Fibroblast of pulmonary artery (primary cell): ENCODE measurements around the gene FSHR.

Experiments
- DNase-seq: peaks from one replicate; pipeline ENCODE4 v3.0.0-alpha.2; 2010; ENCODE audit warnings: low read depth
- H3K4me3 ChIP-seq: replicated peaks from 2 replicates; pipeline ENCODE4 v1.5.1; 2011; ENCODE audit warnings: low read depth, mild to moderate bottlenecking, control low read depth, low read length, moderate library complexity
- TF ChIP-seq, protein P1 (sequence below): IDR thresholded peaks from 2 replicates; pipeline ENCODE4 v1.5.1; 2011; ENCODE audit warnings: mild to moderate bottlenecking, control low read depth, low read length, inconsistent platforms; ENCODE audit errors: missing control alignments

Gene FSHR

DNA sequence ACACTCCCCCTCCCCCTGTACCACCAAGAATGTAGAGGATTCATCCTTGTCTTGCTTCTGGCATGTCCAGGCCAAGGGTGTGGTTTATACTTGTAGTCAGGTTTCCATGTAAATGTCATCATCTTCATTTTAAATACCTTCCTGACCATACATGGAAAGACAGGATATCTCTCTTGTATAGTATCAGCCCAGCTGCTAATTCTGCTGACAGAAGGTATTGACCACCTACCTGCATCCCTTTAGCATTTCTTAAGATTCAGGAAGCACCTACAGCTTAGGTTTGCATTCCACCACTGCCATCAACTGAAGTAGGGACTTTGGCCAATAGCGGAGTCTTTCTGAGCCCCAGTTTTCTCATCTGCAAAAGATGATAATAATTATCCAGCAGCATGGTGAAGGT, 22.9 kb upstream of the FSHR start:
- DNase-seq: no peak
- TF ChIP-seq, protein P1, sequence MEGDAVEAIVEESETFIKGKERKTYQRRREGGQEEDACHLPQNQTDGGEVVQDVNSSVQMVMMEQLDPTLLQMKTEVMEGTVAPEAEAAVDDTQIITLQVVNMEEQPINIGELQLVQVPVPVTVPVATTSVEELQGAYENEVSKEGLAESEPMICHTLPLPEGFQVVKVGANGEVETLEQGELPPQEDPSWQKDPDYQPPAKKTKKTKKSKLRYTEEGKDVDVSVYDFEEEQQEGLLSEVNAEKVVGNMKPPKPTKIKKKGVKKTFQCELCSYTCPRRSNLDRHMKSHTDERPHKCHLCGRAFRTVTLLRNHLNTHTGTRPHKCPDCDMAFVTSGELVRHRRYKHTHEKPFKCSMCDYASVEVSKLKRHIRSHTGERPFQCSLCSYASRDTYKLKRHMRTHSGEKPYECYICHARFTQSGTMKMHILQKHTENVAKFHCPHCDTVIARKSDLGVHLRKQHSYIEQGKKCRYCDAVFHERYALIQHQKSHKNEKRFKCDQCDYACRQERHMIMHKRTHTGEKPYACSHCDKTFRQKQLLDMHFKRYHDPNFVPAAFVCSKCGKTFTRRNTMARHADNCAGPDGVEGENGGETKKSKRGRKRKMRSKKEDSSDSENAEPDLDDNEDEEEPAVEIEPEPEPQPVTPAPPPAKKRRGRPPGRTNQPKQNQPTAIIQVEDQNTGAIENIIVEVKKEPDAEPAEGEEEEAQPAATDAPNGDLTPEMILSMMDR: no peak
- no peak overlapping the region for H3K4me3 ChIP-seq

DNA sequence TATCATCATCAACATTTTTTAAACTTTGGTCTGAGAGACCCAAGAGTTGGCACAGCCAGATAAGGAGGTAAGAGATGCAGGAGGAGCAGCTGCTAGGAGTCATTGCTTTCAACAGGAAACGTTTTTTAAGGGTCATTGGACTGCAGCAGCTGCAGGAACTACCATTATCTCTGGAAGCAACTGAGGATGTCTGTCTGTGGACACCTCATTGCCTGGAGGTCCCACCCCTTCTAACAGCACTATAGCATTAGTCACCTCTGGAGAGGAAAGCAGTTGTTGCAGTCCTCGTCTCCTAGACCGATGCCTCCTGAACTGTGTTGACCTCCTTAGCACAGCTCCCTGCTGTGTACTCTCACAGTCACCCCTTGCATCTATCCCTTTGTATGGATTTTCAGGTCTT, 21.5 kb upstream of the FSHR start:
- TF ChIP-seq, protein P1: no peak
- no peak for DNase-seq

DNA sequence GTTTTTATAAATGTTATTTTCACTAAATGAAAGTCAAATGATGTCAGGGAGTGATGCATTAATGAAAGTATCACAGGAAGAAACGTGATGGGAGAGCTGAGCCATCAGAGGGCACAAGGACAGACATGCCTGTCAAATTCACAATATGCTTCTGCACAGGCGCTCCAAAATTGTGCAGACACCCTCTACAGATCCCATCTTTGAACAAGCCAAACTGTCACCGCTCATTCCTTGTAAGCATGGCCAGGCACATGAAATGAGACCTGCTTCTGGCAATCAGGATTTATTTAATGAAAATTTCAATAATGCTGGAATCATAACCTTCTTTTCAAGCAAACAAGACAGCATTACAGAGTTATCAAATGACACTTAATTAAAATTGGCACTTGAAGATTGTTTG, 20.4 kb upstream of the FSHR start:
- TF ChIP-seq, protein P1: no peak
- H3K4me3 ChIP-seq: no peak overlapping the region
- no peak for DNase-seq

More for the DNA sequence above, 21.5 kb upstream of the FSHR start:
- H3K4me3 ChIP-seq: no peak overlapping the region

DNA sequence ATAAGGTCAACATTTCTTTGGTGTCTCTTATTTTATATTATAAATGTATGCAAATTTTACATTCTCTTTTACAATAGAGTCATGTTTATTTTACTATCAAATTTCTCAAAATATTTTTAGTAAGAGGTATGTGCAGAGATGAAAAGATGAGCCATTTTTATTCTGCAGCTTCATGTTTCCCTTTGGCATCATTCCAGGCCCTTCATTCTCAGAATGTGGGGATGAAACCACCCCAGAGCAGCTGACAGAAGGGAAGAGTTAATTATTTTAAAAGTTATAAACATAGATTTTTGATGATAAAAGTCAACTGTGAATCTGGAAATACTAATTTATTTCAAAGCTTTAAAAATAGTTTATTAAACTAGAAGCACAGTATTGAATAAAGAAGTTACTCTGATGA, 12.8 kb upstream of the FSHR start:
- H3K4me3 ChIP-seq: no peak overlapping the region
- TF ChIP-seq, protein P1: no peak
- DNase-seq: no peak

DNA sequence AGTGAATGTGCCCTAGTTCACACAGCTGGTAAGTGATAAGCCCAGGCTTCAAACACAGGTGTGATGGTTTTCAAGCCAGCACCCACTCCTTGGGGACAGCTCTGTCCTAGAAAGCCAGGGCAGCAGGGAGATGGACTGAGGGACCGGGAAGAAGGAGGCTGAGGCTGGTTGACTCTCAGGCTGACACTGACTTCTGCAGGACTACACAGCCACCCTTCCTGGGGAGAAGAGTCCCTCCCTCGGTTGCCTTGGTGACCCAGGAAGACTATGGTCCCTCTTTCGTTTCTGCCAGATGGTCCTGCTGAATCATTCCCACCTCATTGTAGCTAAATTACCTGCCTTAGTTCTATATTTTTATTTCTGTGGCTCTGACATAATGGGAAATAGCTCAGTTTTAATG, 11.3 kb upstream of the FSHR start:
- no peak for DNase-seq
- TF ChIP-seq, protein P1: no peak
- H3K4me3 ChIP-seq: no peak overlapping the region

DNA sequence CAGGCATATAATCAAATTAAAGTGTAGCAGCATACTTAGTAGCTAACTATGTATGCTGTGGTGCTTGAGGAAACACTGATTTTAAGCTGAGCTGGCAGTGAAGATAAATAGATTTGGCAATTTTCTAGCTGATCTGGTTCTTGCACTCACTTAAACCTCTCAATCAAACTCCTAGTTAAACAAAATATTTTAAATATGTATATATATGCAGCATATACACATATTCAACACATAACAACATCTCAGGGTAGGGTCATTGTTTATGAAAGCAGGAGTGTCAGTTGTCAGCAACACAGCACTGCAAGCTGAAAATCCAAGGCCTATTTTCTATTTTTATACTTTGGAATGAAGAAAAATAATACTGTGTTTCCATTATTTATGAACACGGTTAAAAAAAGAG, 10.4 kb upstream of the FSHR start:
- H3K4me3 ChIP-seq: no peak overlapping the region
- TF ChIP-seq, protein P1: no peak
- DNase-seq: no peak

DNA sequence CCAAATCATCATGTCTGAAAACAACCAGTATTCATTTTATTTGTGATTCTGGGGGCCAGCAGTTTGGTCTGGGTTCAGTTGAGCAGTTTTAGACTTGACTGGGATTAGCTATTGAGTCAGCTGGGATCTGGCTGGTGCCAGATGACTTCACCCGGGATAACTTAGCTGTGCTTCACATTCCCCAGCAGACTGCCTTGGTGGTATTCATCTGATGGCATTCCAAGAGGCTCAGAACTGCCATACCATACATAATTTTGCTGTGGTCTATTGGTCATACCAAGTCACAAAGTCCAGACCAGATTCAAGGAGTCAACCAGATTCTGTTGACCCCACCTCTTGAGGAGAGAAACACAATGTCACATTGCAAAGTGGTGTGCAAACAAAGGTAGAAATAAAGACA, 7.8 kb upstream of the FSHR start:
- DNase-seq: no peak
- no peak overlapping the region for H3K4me3 ChIP-seq
- TF ChIP-seq, protein P1: no peak
